GM23248 (cell line): ENCODE data around the gene RBMS1. TPM values are rescaled to one million over a fixed set of nuclear protein-coding genes. Genes with fewer than 3 reads are reported as not detected.

Source experiments
- DNase-seq: peaks from one replicate; pipeline ENCODE4 v3.0.0-alpha.2; 2015
- H2AFZ ChIP-seq: fragments of 200-600 bp; sonication (generic); 2 replicates; pipeline ENCODE4 v1.6.1; 2016; ENCODE audit warnings: antibody characterized with exemption
- H3F3A ChIP-seq: fragments of 200-600 bp; sonication (generic); 2 replicates; pipeline ENCODE4 v1.6.1; 2016; ENCODE audit warnings: mild to moderate bottlenecking, antibody characterized with exemption, mixed run types; ENCODE audit not compliant: insufficient read depth
- H3K27ac ChIP-seq: fragments of 200-600 bp; sonication (generic); 2 replicates; pipeline ENCODE4 v1.5.1; 2016; ENCODE audit warnings: mild to moderate bottlenecking
- H3K27me3 ChIP-seq: fragments of 200-600 bp; sonication (generic); replicated peaks from 2 replicates; pipeline ENCODE4 v1.6.1; 2016; ENCODE audit warnings: mild to moderate bottlenecking; ENCODE audit not compliant: insufficient read depth
- H3K36me3 ChIP-seq: fragments of 200-600 bp; sonication (generic); 2 replicates; pipeline ENCODE4 v1.6.1; 2016; ENCODE audit warnings: low read depth, mild to moderate bottlenecking
- H3K4me1 ChIP-seq: fragments of 200-600 bp; sonication (generic); 2 replicates; pipeline ENCODE4 v1.6.1; 2016; ENCODE audit warnings: mild to moderate bottlenecking; ENCODE audit not compliant: insufficient read depth
- H3K4me2 ChIP-seq: fragments of 200-600 bp; sonication (generic); one replicate; pipeline ENCODE4 v1.6.1; 2016; ENCODE audit warnings: mild to moderate bottlenecking; ENCODE audit not compliant: unreplicated experiment
- H3K4me3 ChIP-seq: fragments of 200-600 bp; sonication (generic); 2 replicates; pipeline ENCODE4 v1.5.1; 2016; ENCODE audit warnings: mild to moderate bottlenecking
- H3K79me2 ChIP-seq: fragments of 200-600 bp; sonication (generic); 2 replicates; pipeline ENCODE4 v1.6.1; 2016; ENCODE audit warnings: mild to moderate bottlenecking; ENCODE audit not compliant: insufficient read depth
- H3K9ac ChIP-seq: fragments of 200-600 bp; sonication (generic); 2 replicates; pipeline ENCODE4 v1.6.1; 2016; ENCODE audit warnings: mild to moderate bottlenecking
- H3K9me2 ChIP-seq: fragments of 200-600 bp; sonication (generic); 2 replicates; pipeline ENCODE4 v1.6.1; 2016; ENCODE audit warnings: mixed run types, mild to moderate bottlenecking, moderate library complexity; ENCODE audit not compliant: insufficient read depth
- H3K9me3 ChIP-seq: fragments of 200-600 bp; sonication (generic); one replicate; pipeline ENCODE4 v1.6.1; 2017; ENCODE audit warnings: low read depth
- H4K20me1 ChIP-seq: fragments of 200-600 bp; sonication (generic); 2 replicates; pipeline ENCODE4 v1.6.0; 2016; ENCODE audit not compliant: insufficient read depth
- EZH2 ChIP-seq: fragments of 200-600 bp; sonication (generic); IDR thresholded peaks from 2 replicates; pipeline ENCODE4 v1.6.1; 2018; ENCODE audit warnings: antibody characterized with exemption, mild to moderate bottlenecking; ENCODE audit not compliant: insufficient read depth, poor library complexity, severe bottlenecking
- EZH2phosphoT487 ChIP-seq: fragments of 200-600 bp; sonication (generic); IDR thresholded peaks from 2 replicates; pipeline ENCODE4 v1.6.1; 2018; ENCODE audit warnings: antibody characterized with exemption, moderate library complexity, mild to moderate bottlenecking, low read depth; ENCODE audit not compliant: insufficient read depth
- WGBS, 2 experiments: methylation state at CpG; one replicate each; pipeline ENCODE4 v1.1.6; 2015 to 2017; ENCODE audit warnings: low lambda C conversion rate in 2 of 2, low coverage in 1 of 2; ENCODE audit errors: missing lambda C conversion rate in 2 of 2; 5-methylcytosine and 5-hydroxymethylcytosine counted together
- in situ Hi-C: fragments of 300-500 bp; cut with MboI; formaldehyde crosslinking; loops from 2 replicates; pipeline ENCODE4 v1.15.0; 2020
- polyA plus RNA-seq: library from polyadenylated mRNA; unstranded; fragments of >200 nt; fragmentation: Nextera tagmentation; extraction: Ambion mirVana; gene quantifications from 2 replicates; pipeline ENCODE4 v1.2.1, GENCODE V29; 2016
- total RNA-seq: library from RNA; depleted of rRNA; stranded (reverse); fragments of >200 nt; shearing (Covaris generic); gene quantifications from 2 replicates; pipeline ENCODE4 v1.2.3, GENCODE V29; 2014

The RBMS1 gene
- total and polyA plus RNA-seq, 2 experiments from 2014 or later: 72.3 to 91.7 TPM

GRCh38 chr2:160522951-160523710, 29.5 kb upstream of the RBMS1 start:
- TF ChIP-seq EZH2phosphoT487: no peak
- TF ChIP-seq EZH2: no peak
- peak overlapping the region; percentile 67 for H3K4me2 ChIP-seq
- no peaks in the 10 kb centered on the region for H3K36me3 ChIP-seq
- H3K9me3 ChIP-seq: no peaks in the 10 kb centered on the region
- peak overlapping the region; percentile 60 for H3K9ac ChIP-seq
- H2AFZ ChIP-seq: peak overlapping the region; percentile 50
- WGBS, 2 experiments: 51 to 57% methylated on average over 4 of the region's 4 CpGs
- no peaks in the 10 kb centered on the region for H3K9me2 ChIP-seq
- no peaks in the 10 kb centered on the region for H4K20me1 ChIP-seq
- in situ Hi-C loops: no loop called here
- peak; percentile 83 for DNase-seq
- peak overlapping the region; percentile 12; the same call in 1 of the 2 replicates for H3K4me3 ChIP-seq
- H3K79me2 ChIP-seq: no peaks in the 10 kb centered on the region
- peaks cover 22% of the 10 kb centered on the region for H3F3A ChIP-seq
- H3K27ac ChIP-seq: peak overlapping the region; percentile 87
- H3K4me1 ChIP-seq: peaks cover 17% of the 10 kb centered on the region
- no peaks in the 10 kb centered on the region for H3K27me3 ChIP-seq

- no peak overlapping the region for H2AFZ ChIP-seq
- no peak overlapping the region for H3K4me3 ChIP-seq
- peaks cover 10% of the 10 kb centered on the region for H3F3A ChIP-seq
- no peaks in the 10 kb centered on the region for H3K79me2 ChIP-seq
- no peak overlapping the region for H3K27ac ChIP-seq
- DNase-seq: no peak
- H3K4me1 ChIP-seq: peaks cover 17% of the 10 kb centered on the region
- no peaks in the 10 kb centered on the region for H3K36me3 ChIP-seq
- H4K20me1 ChIP-seq: no peaks in the 10 kb centered on the region
- 54 to 55% methylated on average over 2 of the region's 2 CpGs for WGBS, 2 experiments
- H3K4me2 ChIP-seq: no peak overlapping the region
- H3K9ac ChIP-seq: no peak overlapping the region
- in situ Hi-C loops: no loop called here
- no peak for TF ChIP-seq EZH2phosphoT487
- no peak for TF ChIP-seq EZH2
- H3K9me2 ChIP-seq: no peaks in the 10 kb centered on the region
- no peaks in the 10 kb centered on the region for H3K9me3 ChIP-seq
- H3K27me3 ChIP-seq: no peaks in the 10 kb centered on the region
These were observed 24.1 kb upstream of the RBMS1 start for GRCh38 chr2:160517731-160518130.

GRCh38 chr2:160516547-160517365, 23.1 kb upstream of the RBMS1 start:
- no peaks in the 10 kb centered on the region for H3K9me3 ChIP-seq
- H4K20me1 ChIP-seq: no peaks in the 10 kb centered on the region
- no peaks in the 10 kb centered on the region for H3K9me2 ChIP-seq
- in situ Hi-C loops: no loop called here
- no peak overlapping the region for H3K4me3 ChIP-seq
- 59 to 64% methylated on average over 10 of the region's 10 CpGs for WGBS, 2 experiments
- peak; percentile 57 for DNase-seq
- H3F3A ChIP-seq: 0 out of 2 replicates have a peak, but pooled peaks cover under 1% of the 10 kb centered on the region
- peak overlapping the region; percentile 5 for H3K4me2 ChIP-seq
- H3K4me1 ChIP-seq: 0 out of 2 replicates have a peak, but pooled peaks cover 10% of the 10 kb centered on the region
- TF ChIP-seq EZH2phosphoT487 (no peak), EZH2 (no peak)
- no peaks in the 10 kb centered on the region for H3K27me3 ChIP-seq
- H3K36me3 ChIP-seq: no peaks in the 10 kb centered on the region
- no peak overlapping the region for H3K27ac ChIP-seq
- no peak overlapping the region for H3K9ac ChIP-seq
- no peaks in the 10 kb centered on the region for H3K79me2 ChIP-seq
- H2AFZ ChIP-seq: peak overlapping the region; percentile 9; the same call in 1 of the 2 replicates

GRCh38 chr2:160515120-160515519, 21.5 kb upstream of the RBMS1 start:
- no peak overlapping the region for H2AFZ ChIP-seq
- H3K9me2 ChIP-seq: no peaks in the 10 kb centered on the region
- no peaks in the 10 kb centered on the region for H3F3A ChIP-seq
- H3K4me3 ChIP-seq: no peak overlapping the region
- no peak overlapping the region for H3K4me2 ChIP-seq
- H3K9ac ChIP-seq: no peak overlapping the region
- H3K27ac ChIP-seq: no peak overlapping the region
- TF ChIP-seq EZH2: no peak
- TF ChIP-seq EZH2phosphoT487: no peak
- H3K4me1 ChIP-seq: 0 out of 2 replicates have a peak, but pooled peaks cover 10% of the 10 kb centered on the region
- in situ Hi-C loops: no loop called here
- 70 to 73% methylated on average over 1 of the region's 1 CpG for WGBS, 2 experiments
- no peaks in the 10 kb centered on the region for H3K9me3 ChIP-seq
- DNase-seq: no peak
- no peaks in the 10 kb centered on the region for H3K36me3 ChIP-seq
- H4K20me1 ChIP-seq: no peaks in the 10 kb centered on the region
- no peaks in the 10 kb centered on the region for H3K79me2 ChIP-seq
- no peaks in the 10 kb centered on the region for H3K27me3 ChIP-seq
